HFF-Myc (cell line): Measurements from ENCODE around the gene MCRIP1.

Experiments used
- DNase-seq: peaks from one replicate; pipeline ENCODE4 v3.0.0-alpha.2; 2011; ENCODE audit warnings: low read depth; ENCODE audit errors: extremely low read depth
- H3K4me3 ChIP-seq: replicated peaks from 2 replicates; pipeline ENCODE4 v1.5.1; 2011; ENCODE audit warnings: low read depth, mild to moderate bottlenecking, control low read depth, low read length
- CTCF ChIP-seq: IDR thresholded peaks from 2 replicates; pipeline ENCODE4 v1.5.1; 2012; ENCODE audit warnings: mild to moderate bottlenecking, low read depth, low read length, control low read depth; ENCODE audit errors: missing control alignments

Gene MCRIP1

GRCh38 chr17:81859906-81860755 lies 27.0 kb upstream of the MCRIP1 start, which contains the start of gene P4HB:
Gene P4HB (minus strand): TSS chr17:81860535. CDS start chr17:81860471, 64 bp downstream.
- TF ChIP-seq CTCF: no peak
- peak within 1 kb of the TSS; percentile 94 for H3K4me3 ChIP-seq
- DNase-seq: no peak

GRCh38 chr17:81858967-81859905 lies 26.1 kb upstream of the MCRIP1 start:
- no peak for TF ChIP-seq CTCF
- DNase-seq: no peak
- peak overlapping the region; percentile 92 for H3K4me3 ChIP-seq

- TF ChIP-seq CTCF: no peak
- peak overlapping the region; percentile 92 for H3K4me3 ChIP-seq
- DNase-seq: no peak
Observed at GRCh38 chr17:81858170-81858966, 25.3 kb upstream of the MCRIP1 start.

- DNase-seq: no peak
- H3K4me3 ChIP-seq: no peak overlapping the region
- no peak for TF ChIP-seq CTCF
Observed at GRCh38 chr17:81854974-81855774, 22.1 kb upstream of the MCRIP1 start.

GRCh38 chr17:81852237-81852636 lies 19.1 kb upstream of the MCRIP1 start:
- no peak overlapping the region for H3K4me3 ChIP-seq
- no peak for TF ChIP-seq CTCF
- no peak for DNase-seq
